Stimulated activated effector memory CD8-positive, alpha-beta T cell treated with anti-CD3 and anti-CD28 coated beads, Interleukin-12 subunit alpha, Interleukin-12 subunit beta, amount 100 ng/mL, for 72 hours (primary cell): ENCODE measurements around the gene AOC2.
A peak's percentile ranks its signal among the peaks of the same experiment; 100 is the strongest.

ENCODE experiments used
- ATAC-seq: fragments of 150-1000 bp; cut with Tn5 transposase; 2 replicates; pipeline ENCODE4 v1.10.0; 2021
- DNase-seq, 2 donors: peaks; one replicate each; pipeline ENCODE4 v3.0.0; 2021 to 2022; ENCODE audit warnings: low spot score in 2 of 2
- H3K27ac Mint-ChIP-seq: one replicate; pipeline ENCODE4 v1.8.0; 2022; ENCODE audit warnings: mild to moderate bottlenecking, mixed read lengths
- H3K36me3 Mint-ChIP-seq: one replicate; pipeline ENCODE4 v1.8.0; 2022; ENCODE audit warnings: mild to moderate bottlenecking, mixed read lengths
- H3K4me1 Mint-ChIP-seq: one replicate; pipeline ENCODE4 v1.8.0; 2022; ENCODE audit warnings: mixed read lengths
- H3K4me3 Mint-ChIP-seq: one replicate; pipeline ENCODE4 v1.8.0; 2022; ENCODE audit warnings: mild to moderate bottlenecking, mixed read lengths
- H3K9me3 Mint-ChIP-seq: one replicate; pipeline ENCODE4 v1.8.0; 2022; ENCODE audit warnings: mixed read lengths

Gene AOC2

DNA sequence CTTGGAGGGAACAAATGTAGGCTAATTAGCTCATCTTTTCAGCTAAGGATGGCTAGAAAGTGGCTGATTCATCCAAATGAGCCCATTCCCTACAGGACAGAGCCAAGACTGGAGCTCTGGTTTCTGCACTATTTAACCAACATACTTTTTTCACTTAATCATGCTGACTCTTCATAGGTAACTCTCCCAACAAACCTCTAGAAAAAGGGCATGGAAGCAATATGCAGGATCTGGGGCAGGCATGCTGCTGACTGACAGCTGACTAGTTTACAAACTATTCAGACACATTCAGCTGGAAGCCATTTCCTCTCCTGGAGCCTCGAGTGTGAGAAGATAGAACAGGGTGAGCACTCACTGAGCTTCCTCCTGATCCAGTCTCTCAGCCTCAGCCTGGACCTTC, 26.5 kb upstream of the AOC2 start:
- H3K4me1 Mint-ChIP-seq: peaks cover 24% of the 10 kb centered on the region
- DNase-seq (no peak), ATAC-seq (no peak)
- H3K4me3 Mint-ChIP-seq: no peak overlapping the region
- H3K9me3 Mint-ChIP-seq: no peaks in the 10 kb centered on the region
- H3K27ac Mint-ChIP-seq: peak overlapping the region; percentile 26
- H3K36me3 Mint-ChIP-seq: peaks cover 100% of the 10 kb centered on the region

DNA sequence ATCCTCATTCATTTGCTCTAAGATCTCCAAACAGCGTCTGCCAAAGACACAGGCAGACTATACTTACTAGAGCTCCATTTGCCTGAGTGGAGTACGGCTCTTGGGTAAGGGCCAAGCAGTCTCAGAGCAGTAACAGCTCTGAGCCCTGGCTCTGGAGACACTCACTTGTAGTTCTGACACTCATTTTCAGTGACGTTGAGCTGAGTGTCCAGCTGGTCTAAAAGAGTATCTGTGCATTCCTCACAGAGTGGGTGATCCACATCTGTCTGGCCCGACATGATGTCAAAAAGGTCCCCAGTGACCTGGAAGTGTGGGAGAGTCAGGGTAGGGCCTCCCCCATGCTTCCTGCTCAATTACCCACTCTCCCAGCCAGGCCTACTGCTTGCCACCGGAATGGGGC, 26.0 kb upstream of the AOC2 start:
- DNase-seq (no peak), ATAC-seq (no peak)
- H3K4me3 Mint-ChIP-seq: no peak overlapping the region
- H3K4me1 Mint-ChIP-seq: peaks cover 29% of the 10 kb centered on the region
- peaks cover 95% of the 10 kb centered on the region for H3K36me3 Mint-ChIP-seq
- H3K27ac Mint-ChIP-seq: peak overlapping the region; percentile 26
- H3K9me3 Mint-ChIP-seq: no peaks in the 10 kb centered on the region

DNA sequence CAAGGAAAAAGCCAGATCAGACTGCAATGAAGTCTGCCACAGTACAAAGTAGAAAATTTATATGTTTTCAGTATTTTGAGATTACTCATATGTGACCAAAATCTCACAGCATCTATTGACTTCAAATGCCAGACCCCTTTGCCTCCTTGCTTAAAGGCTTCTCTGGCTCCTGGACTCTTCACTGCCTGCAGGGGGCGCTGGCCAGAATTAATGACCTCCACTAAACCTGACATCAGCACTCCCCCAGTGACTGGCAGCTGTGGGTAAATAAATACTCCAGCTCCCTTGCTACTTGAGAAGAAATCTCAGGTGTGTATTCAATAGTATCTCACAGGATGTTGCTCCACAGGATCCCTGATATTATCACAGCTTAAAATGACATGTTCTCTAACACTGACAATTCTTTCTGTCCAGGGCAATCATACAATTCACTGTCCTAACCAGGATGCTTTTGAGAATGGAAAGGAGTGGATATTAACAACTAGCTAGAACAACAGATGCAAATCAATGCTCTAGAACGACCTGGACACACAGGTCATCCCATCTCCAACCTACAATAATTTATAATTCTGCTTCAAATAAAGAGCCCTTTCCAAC, 24.3 kb upstream of the AOC2 start:
- DNase-seq: peak; percentile 59 to 81
- no peak overlapping the region for H3K27ac Mint-ChIP-seq
- ATAC-seq: peak; percentile 60
- peaks cover 41% of the 10 kb centered on the region for H3K4me1 Mint-ChIP-seq
- H3K9me3 Mint-ChIP-seq: no peaks in the 10 kb centered on the region
- no peak overlapping the region for H3K4me3 Mint-ChIP-seq
- peaks cover 84% of the 10 kb centered on the region for H3K36me3 Mint-ChIP-seq

DNA sequence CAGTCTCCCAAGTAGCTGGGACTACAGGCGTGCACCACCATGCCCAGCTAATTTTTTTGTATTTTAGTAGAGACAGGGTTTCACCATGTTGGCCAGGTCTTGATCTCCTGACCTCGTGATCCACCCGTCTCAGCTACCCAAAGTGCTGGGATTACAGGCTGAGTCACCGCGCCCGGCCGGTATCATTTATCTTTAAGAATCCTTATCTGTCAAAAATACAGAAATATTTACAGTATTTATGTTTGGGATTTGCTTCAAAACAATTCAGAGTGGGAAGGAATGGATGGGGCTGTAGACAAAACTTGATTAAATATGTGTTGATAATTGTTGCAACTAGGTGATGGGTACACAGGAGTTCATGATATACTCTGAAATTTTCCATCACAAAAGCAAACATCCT, 23.2 kb upstream of the AOC2 start:
- peaks cover 41% of the 10 kb centered on the region for H3K4me1 Mint-ChIP-seq
- H3K9me3 Mint-ChIP-seq: no peaks in the 10 kb centered on the region
- no peak overlapping the region for H3K4me3 Mint-ChIP-seq
- H3K36me3 Mint-ChIP-seq: peaks cover 73% of the 10 kb centered on the region
- ATAC-seq: no peak
- DNase-seq: no peak
- H3K27ac Mint-ChIP-seq: peak overlapping the region; percentile 59

DNA sequence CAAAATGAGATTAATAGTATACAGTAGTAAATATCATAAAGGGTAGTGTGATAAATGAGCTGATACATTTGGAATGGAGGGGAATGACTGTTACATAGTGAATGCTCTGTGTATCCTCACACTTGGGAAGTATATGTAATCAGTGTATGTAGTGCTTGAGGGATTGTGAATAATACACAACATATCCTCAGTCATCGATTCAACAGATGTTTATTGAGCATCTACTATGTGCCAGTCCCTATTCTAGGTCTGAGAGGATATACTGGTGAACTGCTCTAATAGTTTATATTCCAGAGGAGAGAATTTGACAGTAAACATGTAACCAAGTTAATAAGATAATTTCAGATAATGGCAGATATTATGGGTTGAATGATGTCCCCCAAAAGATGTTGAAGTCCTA, 16.9 kb upstream of the AOC2 start:
- H3K9me3 Mint-ChIP-seq: no peaks in the 10 kb centered on the region

DNA sequence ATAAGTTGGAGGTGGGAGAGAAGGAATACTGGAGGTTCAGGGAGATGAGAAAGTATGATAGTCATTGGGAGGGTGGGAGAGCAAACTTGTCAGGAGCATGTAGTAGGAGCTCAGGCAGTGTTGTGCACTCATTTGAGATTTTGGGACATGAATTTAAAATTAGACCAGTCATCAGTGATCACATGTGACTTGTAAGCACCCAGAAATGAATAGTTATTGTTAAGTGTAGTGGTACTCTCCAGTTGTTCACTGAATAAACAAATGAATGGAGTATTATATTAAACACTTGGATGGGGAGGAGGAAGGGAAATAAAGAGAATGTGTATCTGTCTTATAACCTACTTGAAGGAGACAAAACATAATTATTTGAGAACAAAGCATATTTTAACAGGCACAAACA, 13.4 kb upstream of the AOC2 start:
- peaks cover 32% of the 10 kb centered on the region for H3K36me3 Mint-ChIP-seq
- ATAC-seq: no peak
- no peak for DNase-seq
- no peaks in the 10 kb centered on the region for H3K9me3 Mint-ChIP-seq
- H3K4me1 Mint-ChIP-seq: peaks cover 22% of the 10 kb centered on the region
- no peak overlapping the region for H3K27ac Mint-ChIP-seq
- H3K4me3 Mint-ChIP-seq: no peak overlapping the region

More for the DNA sequence above, 16.9 kb upstream of the AOC2 start:
- Mint-ChIP-seq H3K27ac (no peak overlapping the region), H3K4me3 (no peak overlapping the region), H3K4me1 (peaks cover 29% of the 10 kb centered on the region), H3K36me3 (peaks cover 10% of the 10 kb centered on the region)
- ATAC-seq (no peak), DNase-seq (no peak)

DNA sequence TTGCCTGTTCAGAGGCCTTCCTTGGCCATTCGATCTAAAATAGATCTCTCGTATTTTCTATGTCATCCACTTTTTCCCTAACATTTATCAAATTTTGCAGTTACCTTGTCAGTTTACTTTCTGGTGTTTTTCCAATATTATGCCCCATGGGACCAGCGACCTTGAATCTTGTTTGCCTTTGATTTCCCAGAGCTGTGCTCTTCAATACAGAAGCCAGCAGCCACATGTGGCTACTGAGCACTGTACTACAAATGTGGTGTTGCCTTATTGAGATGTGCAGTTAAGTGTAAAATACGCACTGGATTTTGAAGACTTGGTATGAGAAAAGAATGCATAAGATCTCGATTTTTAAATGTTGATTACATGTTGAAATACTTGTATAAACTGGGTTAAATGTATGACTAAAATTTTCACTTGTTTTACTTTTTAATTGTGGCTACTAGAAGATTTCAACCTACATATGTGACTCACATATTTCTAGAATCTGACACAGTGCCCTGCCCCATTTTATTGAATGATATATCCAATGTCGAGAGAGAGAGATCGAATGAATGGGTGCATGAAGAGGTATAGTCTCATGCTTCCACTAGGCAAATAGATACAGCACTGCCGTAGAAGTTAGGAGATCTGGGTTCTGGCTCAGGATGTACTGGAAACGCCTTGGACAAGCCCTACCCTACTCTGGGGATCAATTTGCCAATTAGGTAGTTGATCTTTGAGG, 12.0 kb upstream of the AOC2 start:
- Mint-ChIP-seq H3K4me3 (peak overlapping the region; percentile 93), H3K4me1 (peaks cover 22% of the 10 kb centered on the region), H3K9me3 (no peaks in the 10 kb centered on the region), H3K27ac (peak overlapping the region; percentile 98), H3K36me3 (peaks cover 46% of the 10 kb centered on the region)
- ATAC-seq (peak; percentile 61), DNase-seq (no peak)

DNA sequence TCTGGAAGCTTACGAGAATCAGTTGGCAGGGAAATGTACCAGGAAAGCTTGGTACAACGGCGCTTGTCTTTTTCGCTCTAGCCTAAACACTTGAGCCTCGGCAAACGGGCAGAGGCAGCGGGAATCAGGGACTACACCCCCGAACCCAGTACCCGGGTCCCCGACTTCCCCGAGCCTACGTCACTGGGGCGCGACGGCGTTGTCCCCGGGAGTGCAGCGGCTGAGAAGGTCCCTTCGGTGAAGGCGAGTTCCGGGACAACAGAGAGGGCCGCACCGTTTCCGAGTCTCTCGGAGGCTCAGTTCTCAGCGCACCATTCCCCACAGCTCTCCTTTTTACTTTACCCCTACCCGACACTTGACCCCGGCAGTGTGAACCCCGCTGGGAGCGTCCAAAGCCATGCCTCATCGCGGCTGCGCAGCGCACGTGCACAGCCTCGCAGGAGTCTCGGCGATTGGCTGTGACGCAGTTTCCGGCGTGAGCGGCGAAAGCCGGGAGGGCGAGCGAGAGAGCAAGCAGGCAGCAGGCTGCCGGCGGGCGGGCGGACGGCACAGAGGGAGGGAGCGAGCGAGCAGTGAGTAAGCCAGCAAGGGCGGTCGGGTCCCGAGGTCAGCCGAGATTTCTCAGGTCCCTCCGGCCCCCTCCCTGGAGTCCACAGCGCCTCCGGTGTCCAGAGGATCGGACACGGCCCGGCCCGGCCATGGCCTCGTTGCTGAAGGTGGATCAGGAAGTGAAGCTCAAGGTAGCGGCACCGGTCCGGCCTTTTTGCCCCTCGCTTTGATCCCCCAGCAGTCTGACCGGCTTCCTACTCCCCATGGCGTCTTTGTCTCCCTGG, 11.2 kb upstream of the AOC2 start, which contains the start of gene PSME3:
Gene PSME3, plus strand, starts transcription at position 464 of the 833 bp plus-strand sequence. Its CDS starts 235 bp downstream, at position 699.
- H3K4me3 Mint-ChIP-seq: peak within 1 kb of the TSS; percentile 93
- DNase-seq (peak; percentile 84 to 95), ATAC-seq (peak; percentile 94)
- H3K4me1 Mint-ChIP-seq: peaks cover 22% of the 10 kb centered on the region
- H3K9me3 Mint-ChIP-seq: no peaks in the 10 kb centered on the region
- H3K27ac Mint-ChIP-seq: peak within 1 kb of the TSS; percentile 98
- H3K36me3 Mint-ChIP-seq: peaks cover 54% of the 10 kb centered on the region

DNA sequence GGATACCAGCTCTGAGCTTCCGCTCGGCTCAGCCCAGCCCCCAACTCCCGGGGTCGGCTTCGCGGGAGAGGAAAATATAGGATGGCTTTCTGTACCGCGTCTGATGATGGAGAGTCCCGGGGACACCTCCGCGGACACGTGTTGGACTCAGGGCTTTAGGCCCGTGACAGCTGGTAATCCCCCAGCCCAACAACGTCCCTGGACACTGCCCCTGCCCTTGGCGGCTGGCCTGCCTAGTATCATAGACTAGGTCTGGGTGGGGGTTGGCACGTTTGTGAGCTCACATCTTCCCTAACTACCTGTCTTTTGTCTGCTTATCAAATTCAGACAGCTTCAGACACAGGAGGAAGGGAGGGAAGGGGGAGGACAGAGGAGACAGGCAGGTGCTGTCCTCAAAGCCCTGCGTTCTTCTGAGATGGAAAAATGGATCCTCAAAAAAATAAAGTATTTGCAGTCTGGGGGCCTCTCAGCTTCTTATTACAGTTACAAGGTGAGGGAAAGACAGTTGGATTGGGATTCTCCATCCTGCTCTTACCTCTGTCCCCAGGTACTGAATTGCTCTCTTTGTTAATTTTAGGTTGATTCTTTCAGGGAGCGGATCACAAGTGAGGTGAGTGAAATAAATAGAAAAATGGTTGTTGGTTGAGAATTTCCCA, 10.5 kb upstream of the AOC2 start:
- peak overlapping the region; percentile 93 for H3K4me3 Mint-ChIP-seq
- peaks cover 61% of the 10 kb centered on the region for H3K36me3 Mint-ChIP-seq
- H3K27ac Mint-ChIP-seq: peak overlapping the region; percentile 98
- no peaks in the 10 kb centered on the region for H3K9me3 Mint-ChIP-seq
- ATAC-seq (no peak), DNase-seq (no peak)
- peaks cover 22% of the 10 kb centered on the region for H3K4me1 Mint-ChIP-seq

DNA sequence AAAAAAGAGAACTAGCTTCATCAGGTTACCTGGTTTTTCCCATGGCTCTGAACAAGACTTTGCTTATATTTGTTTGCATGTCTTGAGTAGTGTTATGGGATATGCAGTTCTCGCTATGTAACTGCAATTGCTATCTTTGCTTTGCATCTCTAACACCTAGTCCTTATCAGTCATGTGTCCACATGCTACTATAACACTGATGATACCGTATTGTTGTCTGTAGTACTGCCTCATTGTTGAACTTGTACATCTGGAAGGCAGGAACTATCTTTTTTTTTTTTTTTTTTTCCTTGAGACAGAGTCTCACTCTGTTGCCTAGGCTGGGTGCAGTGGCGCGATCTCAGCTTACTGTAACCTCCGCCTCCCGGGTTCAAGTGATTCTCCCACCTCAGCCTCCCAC, 8.6 kb upstream of the AOC2 start:
- ATAC-seq (no peak), DNase-seq (no peak)
- Mint-ChIP-seq H3K9me3 (no peaks in the 10 kb centered on the region), H3K27ac (no peak overlapping the region), H3K36me3 (peaks cover 80% of the 10 kb centered on the region), H3K4me1 (peaks cover 22% of the 10 kb centered on the region), H3K4me3 (no peak overlapping the region)

DNA sequence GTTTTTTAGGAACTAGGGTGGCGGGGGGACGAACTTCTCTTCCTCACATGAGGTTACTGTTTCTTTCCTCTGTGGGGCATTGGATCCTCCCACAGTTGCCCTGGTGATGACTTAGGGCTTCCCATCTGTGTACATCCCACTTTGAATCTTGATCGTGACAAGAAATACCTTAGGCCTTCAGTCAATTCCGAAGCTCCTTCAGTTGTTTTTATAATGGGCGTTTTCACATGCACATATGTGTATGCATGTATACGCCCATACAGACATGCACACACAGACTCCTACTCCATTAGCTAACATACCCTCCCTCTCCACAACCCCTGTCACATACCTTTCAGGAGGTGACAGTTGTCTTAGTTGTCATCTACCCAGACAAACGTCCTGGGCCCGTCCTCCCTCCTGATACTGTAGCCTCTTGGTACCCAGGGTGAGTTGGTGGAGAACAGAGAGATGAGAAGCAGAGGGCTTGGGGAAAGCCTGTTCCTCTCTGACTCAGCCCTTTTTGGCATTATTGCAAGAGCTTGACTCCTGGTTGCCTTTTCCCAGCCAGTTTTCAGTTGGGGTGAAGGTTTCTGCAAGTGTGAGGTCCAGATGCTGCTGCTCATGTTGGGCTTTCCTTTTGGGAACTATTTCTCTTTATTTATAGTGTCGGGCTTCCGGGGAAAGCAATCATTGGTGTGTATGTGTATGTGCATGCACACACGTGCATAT, 2.2 kb upstream of the AOC2 start:
- DNase-seq: no peak
- H3K27ac Mint-ChIP-seq: peak overlapping the region; percentile 37
- peaks cover 91% of the 10 kb centered on the region for H3K36me3 Mint-ChIP-seq
- H3K4me1 Mint-ChIP-seq: peaks cover 32% of the 10 kb centered on the region
- H3K4me3 Mint-ChIP-seq: no peak overlapping the region
- no peaks in the 10 kb centered on the region for H3K9me3 Mint-ChIP-seq
- ATAC-seq: no peak

DNA sequence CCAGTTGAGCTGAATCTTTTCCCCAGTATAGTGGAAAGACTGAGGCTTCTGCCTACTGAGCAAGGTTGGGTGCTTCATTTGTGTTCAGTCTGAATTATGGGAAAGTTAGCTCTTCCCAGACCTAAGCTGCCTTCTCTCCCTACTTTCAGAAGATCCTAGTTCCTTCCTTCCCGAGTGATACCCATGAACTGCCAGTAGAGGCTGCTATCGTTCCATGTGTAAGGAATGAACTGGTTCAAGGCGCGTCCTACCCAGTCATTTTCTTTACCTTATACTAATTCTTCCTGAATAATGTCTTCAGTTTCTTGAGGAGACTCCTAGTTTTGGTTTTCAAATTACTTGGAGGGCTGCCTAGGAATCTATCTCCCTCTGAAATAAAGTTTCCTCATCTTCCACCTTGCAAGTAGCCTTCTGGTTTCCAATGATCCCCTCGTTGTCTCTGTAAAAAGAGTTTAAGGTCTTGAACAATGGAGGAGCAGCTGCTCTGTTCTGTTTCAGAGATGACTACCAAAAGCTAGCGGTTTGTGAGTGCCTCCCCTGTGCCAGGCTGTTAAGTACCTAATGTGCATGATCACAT, 934 bp upstream of the AOC2 start:
- ATAC-seq (no peak), DNase-seq (no peak)
- Mint-ChIP-seq H3K4me3 (no peak overlapping the region), H3K4me1 (peaks cover 34% of the 10 kb centered on the region), H3K9me3 (no peaks in the 10 kb centered on the region), H3K27ac (no peak overlapping the region), H3K36me3 (peaks cover 78% of the 10 kb centered on the region)

DNA sequence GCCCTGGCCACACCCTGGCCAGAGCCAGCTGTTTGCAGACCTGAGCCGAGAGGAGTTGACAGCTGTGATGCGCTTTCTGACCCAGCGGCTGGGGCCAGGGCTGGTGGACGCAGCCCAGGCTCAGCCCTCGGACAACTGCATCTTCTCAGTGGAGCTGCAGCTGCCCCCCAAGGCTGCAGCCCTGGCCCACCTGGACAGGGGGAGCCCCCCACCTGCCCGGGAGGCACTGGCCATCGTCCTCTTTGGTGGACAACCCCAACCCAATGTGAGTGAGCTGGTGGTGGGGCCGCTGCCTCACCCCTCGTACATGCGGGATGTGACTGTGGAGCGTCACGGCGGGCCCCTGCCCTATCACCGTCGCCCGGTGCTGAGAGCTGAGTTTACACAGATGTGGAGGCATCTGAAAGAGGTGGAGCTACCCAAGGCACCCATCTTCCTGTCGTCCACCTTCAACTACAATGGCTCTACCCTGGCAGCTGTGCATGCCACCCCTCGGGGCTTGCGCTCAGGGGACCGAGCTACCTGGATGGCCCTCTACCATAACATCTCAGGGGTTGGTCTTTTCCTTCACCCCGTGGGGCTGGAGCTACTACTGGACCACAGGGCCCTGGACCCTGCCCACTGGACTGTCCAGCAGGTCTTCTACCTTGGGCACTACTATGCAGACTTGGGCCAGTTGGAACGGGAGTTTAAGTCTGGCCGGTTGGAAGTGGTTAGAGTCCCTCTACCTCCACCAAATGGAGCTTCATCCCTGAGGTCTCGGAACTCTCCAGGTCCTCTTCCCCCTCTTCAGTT, 578 bp downstream of the AOC2 start:
- DNase-seq (no peak), ATAC-seq (no peak)
- Mint-ChIP-seq H3K27ac (peak overlapping the region; percentile 72), H3K4me1 (peaks cover 34% of the 10 kb centered on the region), H3K4me3 (no peak overlapping the region), H3K9me3 (no peaks in the 10 kb centered on the region), H3K36me3 (peaks cover 63% of the 10 kb centered on the region)

DNA sequence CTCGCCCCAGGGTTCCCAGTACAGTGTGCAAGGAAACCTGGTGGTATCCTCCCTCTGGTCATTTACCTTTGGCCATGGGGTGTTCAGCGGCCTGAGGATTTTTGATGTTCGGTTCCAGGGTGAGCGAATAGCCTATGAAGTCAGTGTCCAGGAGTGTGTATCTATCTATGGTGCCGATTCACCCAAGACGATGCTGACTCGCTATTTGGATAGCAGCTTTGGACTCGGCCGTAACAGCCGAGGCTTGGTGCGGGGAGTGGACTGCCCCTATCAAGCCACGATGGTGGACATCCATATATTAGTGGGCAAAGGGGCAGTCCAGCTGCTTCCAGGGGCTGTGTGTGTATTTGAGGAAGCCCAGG, 1.2 kb downstream of the AOC2 start:
- Mint-ChIP-seq H3K9me3 (no peaks in the 10 kb centered on the region), H3K4me1 (peaks cover 34% of the 10 kb centered on the region), H3K27ac (peak overlapping the region; percentile 72), H3K36me3 (peaks cover 57% of the 10 kb centered on the region), H3K4me3 (peak overlapping the region; percentile 49)
- no peak for ATAC-seq
- no peak for DNase-seq
